GM12878 (cell line): ENCODE results near the gene LRFN2. TPM values are rescaled to one million over a fixed set of nuclear protein-coding genes. Genes with fewer than 3 reads are reported as not detected.

Source experiments
- ATAC-seq: fragments of 200-7000 bp; cut with Tn5 transposase; 3 replicates; pipeline ENCODE4 v1.9.1; 2020; ENCODE audit warnings: mild to moderate bottlenecking, moderate library complexity
- BruUV-seq: library from RNA; stranded (reverse); fragments of 400-500 nt; replicated peaks from 2 replicates; lab custom pipeline; 2021; lab: Mats Ljungman, UMichigan
- CTCF ChIA-PET: fragments of 300-600 bp; sonication (Branson Sonifier 250); formaldehyde crosslinking; extraction: SDS; loops from one replicate; lab custom pipeline; 2021; ENCODE audit warnings: inconsistent platforms; lab: Yijun Ruan, JAX
- POLR2A ChIA-PET: fragments of 350-600 bp; formaldehyde crosslinking; extraction: SDS; loops from one replicate; lab custom pipeline; 2021; ENCODE audit warnings: inconsistent platforms; lab: Charles Lee
- RAD21 ChIA-PET: fragments of 300-600 bp; sonication (Branson Sonifier 250); formaldehyde crosslinking; loops from one replicate; lab custom pipeline; 2023; ENCODE audit warnings: antibody characterized with exemption; ENCODE audit not compliant: unreplicated experiment; lab: Charles Lee
- SMC1A ChIA-PET: fragments of 300-600 bp; sonication (Branson Sonifier 250); formaldehyde crosslinking; loops from one replicate; lab custom pipeline; 2023; ENCODE audit not compliant: unreplicated experiment, uncharacterized antibody; lab: Charles Lee
- DNase-seq: peaks from one replicate; pipeline ENCODE4 v3.0.0-alpha.2; 2011; ENCODE audit warnings: low read depth, low spot score
- FAIRE-seq: peaks from 3 replicates; lab custom pipeline; 2011; peaks lifted over from hg19 to GRCh38; lab: Jason Lieb, UNC
- H2AFZ ChIP-seq: 2 replicates; pipeline ENCODE4 v1.6.0; 2011; ENCODE audit warnings: low read depth, low read length, control low read depth; ENCODE audit not compliant: control insufficient read depth
- H3K27ac ChIP-seq: 2 replicates; pipeline ENCODE4 v1.5.1; 2011; ENCODE audit warnings: control low read depth; ENCODE audit not compliant: control insufficient read depth, insufficient read depth
- H3K27me3 ChIP-seq, 2 experiments: replicated peaks in 1 of 2; 2 replicates each; pipeline versions ENCODE4 v1.6.0 to v1.6.1; 2011; ENCODE audit warnings: low read length in 1 of 2; ENCODE audit not compliant: control insufficient read depth in 2 of 2, insufficient read depth in 2 of 2
- H3K36me3 ChIP-seq, 2 experiments: 2 replicates each; pipeline ENCODE4 v1.5.1; 2011; ENCODE audit warnings: low read length in 1 of 2; ENCODE audit not compliant: control insufficient read depth in 2 of 2, insufficient read depth in 2 of 2
- H3K4me1 ChIP-seq: 2 replicates; pipeline ENCODE4 v1.6.1; 2011; ENCODE audit warnings: mild to moderate bottlenecking, low read length, moderate library complexity, mixed read lengths; ENCODE audit not compliant: control insufficient read depth, insufficient read depth
- H3K4me2 ChIP-seq: 2 replicates; pipeline ENCODE4 v1.6.0; 2011; ENCODE audit warnings: control low read depth; ENCODE audit not compliant: control insufficient read depth, insufficient read depth
- H3K4me3 ChIP-seq: fragments of 200-600 bp; sonication (generic); 2 replicates; pipeline ENCODE4 v1.5.1; 2016
- H3K79me2 ChIP-seq: 2 replicates; pipeline ENCODE4 v1.6.0; 2011; ENCODE audit warnings: low read length; ENCODE audit not compliant: control insufficient read depth, insufficient read depth
- H3K9ac ChIP-seq: 2 replicates; pipeline ENCODE4 v1.8.0; 2011; ENCODE audit warnings: low read length, control low read depth, mixed read lengths; ENCODE audit not compliant: control insufficient read depth, insufficient read depth
- H3K9me3 ChIP-seq: replicated peaks from 3 replicates; pipeline ENCODE4 v1.5.1; 2011; ENCODE audit warnings: mild to moderate bottlenecking, low read length; ENCODE audit not compliant: control insufficient read depth, insufficient read depth
- H4K20me1 ChIP-seq: 2 replicates; pipeline ENCODE4 v1.6.0; 2011; ENCODE audit not compliant: control insufficient read depth, insufficient read depth
- BMI1 ChIP-seq: fragments of 450-650 bp; IDR thresholded peaks from 2 replicates; pipeline ENCODE4 v1.6.1; 2016; ENCODE audit warnings: mild to moderate bottlenecking, moderate library complexity, borderline replicate concordance
- IKZF1 ChIP-seq: fragments of 450-650 bp; conservative IDR thresholded peaks from 2 replicates; pipeline ENCODE4 v1.6.1; 2017; ENCODE audit warnings: antibody characterized with exemption, mild to moderate bottlenecking
- LARP7 ChIP-seq: fragments of 450-650 bp; IDR thresholded peaks from 2 replicates; pipeline ENCODE4 v1.6.1; 2017; ENCODE audit warnings: mild to moderate bottlenecking
- MTA2 ChIP-seq: fragments of 450-650 bp; IDR thresholded peaks from 2 replicates; pipeline ENCODE4 v1.6.1; 2016; ENCODE audit warnings: low read depth, mild to moderate bottlenecking, moderate library complexity
- POLR2AphosphoS5 ChIP-seq: IDR thresholded peaks from 2 replicates; pipeline ENCODE4 v1.6.1; 2011; ENCODE audit warnings: mild to moderate bottlenecking, low read length, inconsistent platforms
- SKIL ChIP-seq: fragments of 450-650 bp; IDR thresholded peaks from 2 replicates; pipeline ENCODE4 v1.6.1; 2017; ENCODE audit warnings: mild to moderate bottlenecking, low read depth, inconsistent platforms; ENCODE audit not compliant: poor library complexity, severe bottlenecking
- TCF3 ChIP-seq: IDR thresholded peaks from 2 replicates; pipeline ENCODE4 v1.6.1; 2012; ENCODE audit warnings: low read depth, mild to moderate bottlenecking, low read length, borderline replicate concordance; ENCODE audit not compliant: insufficient read depth
- ZBTB40 ChIP-seq: fragments of 450-650 bp; IDR thresholded peaks from 2 replicates; pipeline ENCODE4 v1.6.1; 2016; ENCODE audit warnings: mild to moderate bottlenecking, moderate library complexity, borderline replicate concordance
- ZNF24 ChIP-seq: fragments of 450-650 bp; IDR thresholded peaks from 2 replicates; pipeline ENCODE4 v1.6.1; 2017; ENCODE audit warnings: antibody characterized with exemption, mild to moderate bottlenecking
- ZNF384 ChIP-seq: IDR thresholded peaks from 2 replicates; pipeline ENCODE4 v1.6.1; 2012; ENCODE audit warnings: low read depth, mild to moderate bottlenecking, low read length, improper control_type of control experiment, borderline replicate concordance
- WGBS: methylation state at CpG from one replicate; pipeline ENCODE4 v1.1.6; 2016; ENCODE audit warnings: low lambda C conversion rate; ENCODE audit not compliant: insufficient replicate concordance, insufficient coverage; ENCODE audit errors: missing lambda C conversion rate; 5-methylcytosine and 5-hydroxymethylcytosine counted together
- in situ Hi-C: fragments of 300-500 bp; cut with MboI; formaldehyde crosslinking; loops from 9 replicates; pipeline ENCODE4 v1.14.3; 2018; ENCODE audit warnings: mixed read lengths
- intact Hi-C: fragments of 100-400 bp; cut with micrococcal nuclease; formaldehyde crosslinking; loops from one replicate; pipeline ENCODE4 v1.14.2; 2022; ENCODE audit not compliant: unreplicated experiment
- polyA plus RNA-seq, 11 experiments: library from polyadenylated mRNA; depleted of rRNA in 4 of 11; unstranded in 6 of 11; stranded (reverse) in 5 of 11; fragments of >200 nt; fragmentation: Nextera tagmentation in 4 of 11; fragmentation: Illumina TruSeq in 1 of 11; extraction: Ambion mirVana in 4 of 11; extraction: Trizol in 1 of 11; gene quantifications; 1 replicate in 1 of 11; 2 replicates in 10 of 11; pipeline versions ENCODE4 v1.2.1 to v1.2.3, GENCODE V29; 2011 to 2016; ENCODE audit warnings: inconsistent platforms in 2 of 11, missing spikeins in 2 of 11, low read depth in 1 of 11
- total RNA-seq, 4 experiments: library from RNA; depleted of rRNA in 3 of 4; stranded (reverse); fragments of >200 nt in 3 of 4; fragmentation: Illumina TruSeq in 1 of 4; extraction: Trizol in 1 of 4; gene quantifications; 2 replicates each; pipeline versions ENCODE4 v1.2.1 to v1.2.3, GENCODE V29; 2013 to 2021
- TF ChIP-seq, protein P1 (sequence below): IDR thresholded peaks from 2 replicates; pipeline ENCODE4 v1.6.1; 2011; ENCODE audit warnings: low read depth, mild to moderate bottlenecking, low read length, moderate library complexity, borderline replicate concordance; ENCODE audit errors: extremely low read depth

Gene LRFN2
- total and polyA plus RNA-seq, 10 of the 15 experiments (the other 5 are each of a cell fraction or from before 2014, with no cell fraction given): not detected

DNA sequence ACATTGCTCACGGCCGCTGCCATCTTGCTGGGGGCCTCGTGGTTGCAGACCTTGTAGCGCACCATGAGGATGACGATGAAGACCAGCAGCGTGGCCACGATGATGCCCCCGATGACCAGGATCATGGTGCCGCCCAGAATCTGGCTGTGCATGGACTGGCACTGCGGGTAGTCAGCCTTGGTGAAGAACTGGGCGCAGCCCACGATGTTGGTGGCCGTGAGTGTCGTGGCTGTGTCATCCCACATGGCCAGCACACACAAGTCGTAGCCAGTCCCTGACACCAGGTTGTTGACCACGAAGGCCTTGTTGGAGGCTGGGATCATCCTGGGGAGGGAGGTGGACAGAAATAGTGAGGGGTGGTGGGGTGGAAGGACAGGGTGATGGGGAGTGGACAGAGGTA is 194.6 kb downstream of the LRFN2 start (continued):
- TF ChIP-seq ZNF384: no peak

DNA sequence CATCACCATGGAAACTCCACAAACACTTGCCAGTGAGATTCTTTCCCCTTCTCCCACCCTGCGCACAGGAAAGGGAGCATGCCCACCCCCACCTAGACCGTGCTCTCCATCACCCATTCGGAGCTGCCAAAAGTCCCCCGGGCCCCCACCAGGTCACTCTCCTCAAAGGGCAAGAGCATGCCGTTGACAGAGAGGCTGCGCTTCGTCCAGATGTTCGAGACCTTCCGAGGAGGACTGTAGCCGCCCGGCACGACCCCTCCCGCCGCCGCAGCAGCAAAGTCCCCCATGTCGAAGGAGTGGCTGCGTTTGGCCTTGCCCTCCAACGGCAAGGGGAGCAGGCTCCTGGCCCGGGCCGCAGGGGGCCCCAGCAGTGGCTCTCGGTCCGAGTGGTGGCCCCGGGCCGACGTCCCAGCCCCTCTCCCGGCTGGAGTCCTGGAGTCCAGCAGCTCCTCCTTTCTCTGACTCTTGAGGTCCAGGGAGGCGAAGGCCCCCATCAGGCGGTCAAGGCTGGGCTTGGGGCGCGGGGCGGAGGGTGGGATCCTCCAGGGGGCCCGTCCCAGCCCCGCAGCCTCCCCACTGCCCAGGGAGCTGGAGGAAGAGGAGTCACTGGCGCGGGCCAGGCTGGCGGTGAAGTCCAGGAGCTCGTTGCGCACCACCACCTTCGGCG is 195.2 kb downstream of the LRFN2 start:
- FAIRE-seq: no peak
- no TSS peak for BruUV-seq
- H3K36me3 ChIP-seq: no peaks in the 10 kb centered on the region
- H3K4me2 ChIP-seq: no peak overlapping the region
- no peaks in the 10 kb centered on the region for H3K79me2 ChIP-seq
- RAD21 ChIA-PET: no interaction called here
- no peak overlapping the region for H3K9ac ChIP-seq
- no peaks in the 10 kb centered on the region for H4K20me1 ChIP-seq
- POLR2A ChIA-PET: no interaction called here
- no peak for DNase-seq
- H3K4me1 ChIP-seq: no peaks in the 10 kb centered on the region
- in situ Hi-C loops: no loop called here
- CTCF ChIA-PET: no interaction called here
- no peak overlapping the region for H3K27ac ChIP-seq
- no peaks in the 10 kb centered on the region; a peak in 2 of 4 replicates for H3K27me3 ChIP-seq
- 59% methylated on average over 22 of the region's 40 CpGs for WGBS
- H2AFZ ChIP-seq: no peak overlapping the region
- SMC1A ChIA-PET: no interaction called here
- intact Hi-C loops: no loop called here
- H3K9me3 ChIP-seq: no peaks in the 10 kb centered on the region
- no peak for ATAC-seq
- no peak overlapping the region for H3K4me3 ChIP-seq
- TF ChIP-seq SKIL (no peak), ZBTB40 (no peak), MTA2 (no peak), BMI1 (no peak), TCF3 (no peak), LARP7 (no peak), IKZF1 (no peak), POLR2AphosphoS5 (no peak), ZNF24 (no peak)
- TF ChIP-seq, protein P1, sequence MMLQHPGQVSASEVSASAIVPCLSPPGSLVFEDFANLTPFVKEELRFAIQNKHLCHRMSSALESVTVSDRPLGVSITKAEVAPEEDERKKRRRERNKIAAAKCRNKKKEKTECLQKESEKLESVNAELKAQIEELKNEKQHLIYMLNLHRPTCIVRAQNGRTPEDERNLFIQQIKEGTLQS: no peak
